DND-41 (cell line): ENCODE measurements around the gene SOX21.

Experiments
- ATAC-seq: fragments of 200-7000 bp; cut with Tn5 transposase; 3 replicates; pipeline ENCODE4 v1.9.1; 2021; ENCODE audit warnings: low read depth; ENCODE audit not compliant: insufficient read depth
- DNase-seq: peaks from one replicate; pipeline ENCODE4 v3.0.0-alpha.2; 2020
- H2AFZ ChIP-seq: 2 replicates; pipeline ENCODE4 v1.6.0; 2012; ENCODE audit warnings: low read depth, low read length
- H3K27ac ChIP-seq: 2 replicates; pipeline ENCODE4 v1.5.1; 2012; ENCODE audit warnings: low read length, inconsistent platforms
- H3K27me3 ChIP-seq: fragments of 200-600 bp; sonication (generic); 2 replicates; pipeline ENCODE4 v1.6.0; 2012; ENCODE audit warnings: low read length, mild to moderate bottlenecking, inconsistent platforms; ENCODE audit not compliant: insufficient read depth, poor library complexity
- H3K36me3 ChIP-seq: 2 replicates; pipeline ENCODE4 v1.5.1; 2012; ENCODE audit warnings: low read length, inconsistent platforms; ENCODE audit not compliant: insufficient read depth
- H3K4me1 ChIP-seq: 2 replicates; pipeline ENCODE4 v1.5.1; 2012; ENCODE audit warnings: mild to moderate bottlenecking, low read length; ENCODE audit not compliant: insufficient read depth
- H3K4me2 ChIP-seq: 2 replicates; pipeline ENCODE4 v1.6.0; 2012; ENCODE audit warnings: mild to moderate bottlenecking, moderate library complexity, low read length, inconsistent platforms; ENCODE audit not compliant: insufficient read depth
- H3K4me3 ChIP-seq, 2 experiments: fragments of 200-600 bp in 1 of 2; shearing (Covaris generic) in 1 of 2; 2 replicates each; pipeline ENCODE4 v1.5.1; 2012 to 2016; ENCODE audit warnings: inconsistent platforms in 2 of 2, low read length in 2 of 2, mild to moderate bottlenecking in 2 of 2, low read depth in 1 of 2, moderate library complexity in 1 of 2
- H3K79me2 ChIP-seq: 2 replicates; pipeline ENCODE4 v1.6.0; 2012; ENCODE audit warnings: low read length, inconsistent platforms; ENCODE audit not compliant: insufficient read depth
- H3K9ac ChIP-seq: 2 replicates; pipeline ENCODE4 v1.6.0; 2012; ENCODE audit warnings: low read depth, mild to moderate bottlenecking, inconsistent platforms, low read length, moderate library complexity
- H3K9me3 ChIP-seq: 2 replicates; pipeline ENCODE4 v1.5.1; 2012; ENCODE audit warnings: low read length, moderate library complexity, mild to moderate bottlenecking, inconsistent platforms; ENCODE audit not compliant: insufficient read depth, severe bottlenecking
- H4K20me1 ChIP-seq: 2 replicates; pipeline ENCODE4 v1.6.0; 2012; ENCODE audit warnings: low read length; ENCODE audit not compliant: insufficient read depth
- CTCF ChIP-seq: IDR thresholded peaks from 2 replicates; pipeline ENCODE4 v1.5.1; 2012; ENCODE audit warnings: borderline replicate concordance, low read length, moderate library complexity, mild to moderate bottlenecking; ENCODE audit not compliant: poor library complexity, severe bottlenecking; ENCODE audit errors: extremely low read depth
- EZH2 ChIP-seq: IDR thresholded peaks from 3 replicates; pipeline ENCODE4 v1.6.1; 2012; ENCODE audit warnings: borderline replicate concordance, low read depth, mild to moderate bottlenecking, moderate library complexity, low read length, inconsistent platforms; ENCODE audit not compliant: severe bottlenecking

Gene SOX21

GRCh38 chr13:94758436-94758960 is 46.2 kb upstream of the SOX21 start:
- Histone ChIP-seq H4K20me1 (no peaks in the 10 kb centered on the region), H3K4me1 (peaks cover 3% of the 10 kb centered on the region), H3K79me2 (no peaks in the 10 kb centered on the region), H3K36me3 (no peaks in the 10 kb centered on the region), H3K9me3 (no peaks in the 10 kb centered on the region), H2AFZ (no peak overlapping the region), H3K4me2 (no peak overlapping the region), H3K4me3 (no peak overlapping the region), H3K27ac (no peak overlapping the region), H3K27me3 (no peaks in the 10 kb centered on the region), H3K9ac (no peak overlapping the region)
- no peak for TF ChIP-seq EZH2
- no peak for TF ChIP-seq CTCF
- no peak for ATAC-seq
- DNase-seq = no peak

- TF ChIP-seq EZH2 (no peak), CTCF (no peak)
- Histone ChIP-seq H4K20me1 (no peaks in the 10 kb centered on the region), H3K27me3 (no peaks in the 10 kb centered on the region), H3K4me1 (no peaks in the 10 kb centered on the region), H3K27ac (no peak overlapping the region), H3K9ac (no peak overlapping the region), H3K79me2 (no peaks in the 10 kb centered on the region), H3K36me3 (no peaks in the 10 kb centered on the region), H2AFZ (no peak overlapping the region), H3K9me3 (no peaks in the 10 kb centered on the region), H3K4me2 (no peak overlapping the region), H3K4me3 (no peak overlapping the region)
- no peak for DNase-seq
- no peak for ATAC-seq
These were observed 41.0 kb upstream of the SOX21 start for GRCh38 chr13:94753327-94753726.

GRCh38 chr13:94749162-94749561 is 36.8 kb upstream of the SOX21 start:
- H3K36me3 ChIP-seq = no peaks in the 10 kb centered on the region
- ATAC-seq = no peak
- no peak overlapping the region for H3K4me2 ChIP-seq
- no peaks in the 10 kb centered on the region for H3K4me1 ChIP-seq
- no peaks in the 10 kb centered on the region for H4K20me1 ChIP-seq
- TF ChIP-seq CTCF = no peak
- no peak for TF ChIP-seq EZH2
- no peak overlapping the region for H2AFZ ChIP-seq
- no peak for DNase-seq
- H3K4me3 ChIP-seq = no peak overlapping the region
- H3K9ac ChIP-seq = no peak overlapping the region
- no peaks in the 10 kb centered on the region for H3K9me3 ChIP-seq
- no peaks in the 10 kb centered on the region for H3K79me2 ChIP-seq
- no peaks in the 10 kb centered on the region for H3K27me3 ChIP-seq
- H3K27ac ChIP-seq = no peak overlapping the region

GRCh38 chr13:94739235-94739634 is 26.9 kb upstream of the SOX21 start:
- Histone ChIP-seq H3K4me3 (no peak overlapping the region), H3K4me1 (no peaks in the 10 kb centered on the region), H3K27me3 (peaks cover 6% of the 10 kb centered on the region), H3K36me3 (no peaks in the 10 kb centered on the region), H3K79me2 (no peaks in the 10 kb centered on the region), H4K20me1 (no peaks in the 10 kb centered on the region), H3K27ac (no peak overlapping the region), H3K9me3 (no peaks in the 10 kb centered on the region), H2AFZ (no peak overlapping the region), H3K9ac (no peak overlapping the region), H3K4me2 (no peak overlapping the region)
- DNase-seq = no peak
- TF ChIP-seq CTCF (no peak), EZH2 (no peak)
- no peak for ATAC-seq
